GM12872 (cell line): ENCODE results near the gene GOLT1A.

ENCODE experiments used
- CTCF ChIP-seq: IDR thresholded peaks from 3 replicates; pipeline ENCODE4 v1.5.1; 2011; ENCODE audit warnings: low read depth, mild to moderate bottlenecking, low read length, moderate library complexity; ENCODE audit not compliant: insufficient read depth

GOLT1A gene

GRCh38 chr1:204254031-204254661 lies 40.4 kb upstream of the GOLT1A start:
- no peak for TF ChIP-seq CTCF

GRCh38 chr1:204251926-204252689 lies 38.3 kb upstream of the GOLT1A start:
- TF ChIP-seq CTCF = no peak

- no peak for TF ChIP-seq CTCF
Observed at GRCh38 chr1:204251286-204251685, 37.5 kb upstream of the GOLT1A start.

- no peak for TF ChIP-seq CTCF
Observed at GRCh38 chr1:204250428-204251030, 36.7 kb upstream of the GOLT1A start.

- no peak for TF ChIP-seq CTCF
Observed at GRCh38 chr1:204249736-204250427, 36.1 kb upstream of the GOLT1A start.

- TF ChIP-seq CTCF = no peak
Observed at GRCh38 chr1:204248954-204249353, 35.2 kb upstream of the GOLT1A start.

GRCh38 chr1:204246876-204247275 lies 33.1 kb upstream of the GOLT1A start:
- no peak for TF ChIP-seq CTCF
